Large intestine (tissue), 3 donors: ENCODE measurements around the gene DPM2. TPM values are rescaled to one million over a fixed set of nuclear protein-coding genes. Genes with fewer than 3 reads are reported as not detected.

Experiments
- DNase-seq, 2 donors: peaks; one replicate each; pipeline versions ENCODE4 v3.0.0 to v3.0.0-alpha.2; 2013
- H3K27ac ChIP-seq: one replicate; pipeline ENCODE4 v1.5.1; 2013; ENCODE audit warnings: low read length
- H3K27me3 ChIP-seq: 2 replicates; pipeline ENCODE4 v1.6.1; 2013; ENCODE audit warnings: low read length; ENCODE audit not compliant: control insufficient read depth, insufficient read depth
- H3K36me3 ChIP-seq: 2 replicates; pipeline ENCODE4 v1.6.1; 2013; ENCODE audit warnings: low read length; ENCODE audit not compliant: control insufficient read depth, insufficient read depth
- H3K4me1 ChIP-seq: one replicate; pipeline ENCODE4 v1.6.1; 2013; ENCODE audit warnings: low read length; ENCODE audit not compliant: control insufficient read depth, insufficient read depth
- H3K4me3 ChIP-seq: one replicate; pipeline ENCODE4 v1.5.1; 2013; ENCODE audit warnings: low read length
- H3K9me3 ChIP-seq: one replicate; pipeline ENCODE4 v1.6.1; 2013; ENCODE audit warnings: mild to moderate bottlenecking, low read depth, low read length, moderate library complexity; ENCODE audit not compliant: control insufficient read depth
- WGBS: methylation state at CpG from one replicate; pipeline ENCODE4 v1.1.5; 2013; ENCODE audit warnings: low lambda C conversion rate; ENCODE audit not compliant: insufficient coverage; 5-methylcytosine and 5-hydroxymethylcytosine counted together
- polyA plus RNA-seq: library from polyadenylated mRNA; unstranded; fragments of 120-200 nt; gene quantifications from one replicate; pipeline ENCODE4 v1.2.1, GENCODE V29; 2013

The DPM2 gene
- polyA plus RNA-seq, 1 donor: 33.2 TPM

GRCh38 chr9:127979333-127980059 is 41.8 kb upstream of the DPM2 start:
- WGBS: no CpG with 5 or more reads among the region's 24 CpGs
- DNase-seq: peak in 1 of 2 donors; percentile 81
- H3K36me3 ChIP-seq: peaks cover 5% of the 10 kb centered on the region
- H3K9me3 ChIP-seq: no peaks in the 10 kb centered on the region
- peak overlapping the region; percentile 95 for H3K27ac ChIP-seq
- peak overlapping the region; percentile 97 for H3K4me3 ChIP-seq
- peaks cover 49% of the 10 kb centered on the region for H3K4me1 ChIP-seq
- H3K27me3 ChIP-seq: no peaks in the 10 kb centered on the region

GRCh38 chr9:127979015-127979332 is 41.3 kb upstream of the DPM2 start:
- peaks cover 54% of the 10 kb centered on the region for H3K4me1 ChIP-seq
- peaks cover 5% of the 10 kb centered on the region for H3K36me3 ChIP-seq
- no peaks in the 10 kb centered on the region for H3K9me3 ChIP-seq
- peak overlapping the region; percentile 95 for H3K27ac ChIP-seq
- no peak for DNase-seq
- no peaks in the 10 kb centered on the region for H3K27me3 ChIP-seq
- H3K4me3 ChIP-seq: peak overlapping the region; percentile 97
- WGBS: no CpG with 5 or more reads among the region's 5 CpGs

GRCh38 chr9:127977884-127978647 is 40.4 kb upstream of the DPM2 start:
- Histone ChIP-seq H3K27me3 (no peaks in the 10 kb centered on the region), H3K4me1 (peaks cover 62% of the 10 kb centered on the region), H3K27ac (peak overlapping the region; percentile 95), H3K36me3 (peaks cover 7% of the 10 kb centered on the region), H3K4me3 (peak overlapping the region; percentile 97), H3K9me3 (no peaks in the 10 kb centered on the region)
- peak in 1 of 2 donors; percentile 64 for DNase-seq
- no CpG with 5 or more reads among the region's 12 CpGs for WGBS

GRCh38 chr9:127977009-127977883 is 39.6 kb upstream of the DPM2 start:
- Histone ChIP-seq H3K9me3 (no peaks in the 10 kb centered on the region), H3K36me3 (peaks cover 7% of the 10 kb centered on the region), H3K4me3 (peak overlapping the region; percentile 97), H3K27me3 (no peaks in the 10 kb centered on the region), H3K27ac (peak overlapping the region; percentile 95), H3K4me1 (peaks cover 70% of the 10 kb centered on the region)
- no CpG with 5 or more reads among the region's 7 CpGs for WGBS
- no peak for DNase-seq

- Histone ChIP-seq H3K9me3 (no peaks in the 10 kb centered on the region), H3K36me3 (peaks cover 7% of the 10 kb centered on the region), H3K4me1 (peaks cover 72% of the 10 kb centered on the region), H3K27me3 (no peaks in the 10 kb centered on the region), H3K4me3 (no peak overlapping the region), H3K27ac (peak overlapping the region; percentile 95)
- WGBS: no CpG with 5 or more reads among the region's 6 CpGs
- DNase-seq: peak in 1 of 2 donors; percentile 80
Observed at GRCh38 chr9:127976498-127976897, 38.8 kb upstream of the DPM2 start.

GRCh38 chr9:127975376-127976315 is 38.0 kb upstream of the DPM2 start:
- peaks cover 7% of the 10 kb centered on the region for H3K36me3 ChIP-seq
- no peak for DNase-seq
- no peaks in the 10 kb centered on the region for H3K27me3 ChIP-seq
- no CpG with 5 or more reads among the region's 10 CpGs for WGBS
- H3K9me3 ChIP-seq: no peaks in the 10 kb centered on the region
- H3K4me3 ChIP-seq: no peak overlapping the region
- peak overlapping the region; percentile 95 for H3K27ac ChIP-seq
- H3K4me1 ChIP-seq: peaks cover 76% of the 10 kb centered on the region

GRCh38 chr9:127974769-127975261 is 37.2 kb upstream of the DPM2 start:
- no peak for DNase-seq
- H3K4me3 ChIP-seq: no peak overlapping the region
- no CpG with 5 or more reads among the region's 10 CpGs for WGBS
- peak overlapping the region; percentile 28 for H3K27ac ChIP-seq
- no peaks in the 10 kb centered on the region for H3K9me3 ChIP-seq
- H3K36me3 ChIP-seq: peaks cover 7% of the 10 kb centered on the region
- peaks cover 81% of the 10 kb centered on the region for H3K4me1 ChIP-seq
- no peaks in the 10 kb centered on the region for H3K27me3 ChIP-seq

GRCh38 chr9:127974001-127974768 is 36.5 kb upstream of the DPM2 start:
- DNase-seq: peak in 1 of 2 donors; percentile 3
- Histone ChIP-seq H3K27me3 (no peaks in the 10 kb centered on the region), H3K4me1 (peaks cover 87% of the 10 kb centered on the region), H3K9me3 (no peaks in the 10 kb centered on the region), H3K27ac (no peak overlapping the region), H3K36me3 (peaks cover 7% of the 10 kb centered on the region), H3K4me3 (no peak overlapping the region)
- no CpG with 5 or more reads among the region's 12 CpGs for WGBS
